Hepatic stellate cell (primary cell): Measurements from ENCODE around the gene PRICKLE1.

Source experiments
- DNase-seq: peaks from one replicate; pipeline ENCODE4 v3.0.0; 2011; ENCODE audit warnings: low spot score

Gene PRICKLE1

GRCh38 chr12:42589465-42590329, at the start of gene PRICKLE1:
TSS of gene PRICKLE1 (minus strand) at chr12:42589746. CDS start at chr12:42472516, 117,230 bp downstream.
- peak; percentile 62 for DNase-seq

- no peak for DNase-seq
Measured at GRCh38 chr12:42638697-42639096, 49.2 kb upstream of the PRICKLE1 start.

GRCh38 chr12:42638011-42638410, 48.5 kb upstream of the PRICKLE1 start:
- no peak for DNase-seq

DNA sequence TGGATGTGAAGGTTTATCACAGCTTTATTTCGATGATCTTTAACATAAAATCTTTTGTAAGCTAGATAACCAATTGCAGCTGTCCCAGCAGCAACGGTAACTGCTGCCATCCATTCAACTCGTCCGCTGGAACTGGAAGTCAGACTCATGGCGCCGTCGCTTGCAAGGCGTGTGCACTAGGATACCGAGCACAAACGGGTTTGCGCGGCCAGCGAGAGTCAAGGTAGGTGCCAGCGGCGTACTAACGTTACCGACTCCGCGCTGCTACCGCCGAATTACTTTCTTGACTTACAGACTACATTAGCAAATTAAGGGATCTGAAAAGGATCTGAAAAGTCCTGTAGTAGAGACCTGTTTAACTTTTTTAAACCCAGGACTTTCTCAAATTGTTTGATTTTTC, 47.4 kb upstream of the PRICKLE1 start:
- no peak for DNase-seq

DNA sequence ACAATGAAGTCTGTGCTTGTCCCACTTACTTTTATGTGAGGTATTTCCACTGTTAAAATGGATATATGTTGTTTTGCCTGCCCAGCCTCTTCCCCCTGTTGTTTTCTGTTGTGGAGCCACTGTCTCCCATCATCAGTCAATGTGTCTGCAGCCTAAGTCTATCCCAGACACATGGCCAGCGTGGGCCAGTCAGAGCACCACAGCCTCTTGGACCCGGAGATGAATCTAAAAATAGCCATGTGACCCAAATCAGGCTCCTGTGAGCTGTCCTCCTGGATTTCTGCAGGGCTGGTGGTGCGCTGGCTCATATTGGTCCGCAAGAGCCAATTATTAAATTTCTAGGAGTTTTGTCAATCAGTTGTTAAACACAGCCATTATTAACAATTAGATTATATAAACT, 44.0 kb upstream of the PRICKLE1 start:
- no peak for DNase-seq

DNA sequence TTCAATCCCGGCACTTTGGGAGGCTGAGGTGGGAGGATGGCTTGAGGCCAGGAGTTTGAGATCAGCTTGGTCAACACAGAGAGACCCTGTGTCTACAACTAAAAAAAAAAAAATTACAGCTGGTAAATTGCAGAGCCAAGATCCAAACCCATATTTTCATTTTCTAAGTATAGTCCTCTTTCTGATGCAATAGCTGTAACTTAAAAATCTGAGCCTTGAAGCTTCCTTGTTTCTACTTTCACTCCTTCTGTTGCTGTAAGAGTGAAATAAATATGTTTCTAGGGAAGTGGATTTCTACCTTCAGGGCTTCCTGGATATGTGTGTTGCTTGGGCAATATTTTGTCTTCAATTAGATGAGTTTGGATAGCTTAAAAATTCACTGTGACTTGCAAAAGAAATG, 42.0 kb upstream of the PRICKLE1 start:
- DNase-seq = no peak

GRCh38 chr12:42630314-42630713, 40.8 kb upstream of the PRICKLE1 start:
- DNase-seq = no peak

DNA sequence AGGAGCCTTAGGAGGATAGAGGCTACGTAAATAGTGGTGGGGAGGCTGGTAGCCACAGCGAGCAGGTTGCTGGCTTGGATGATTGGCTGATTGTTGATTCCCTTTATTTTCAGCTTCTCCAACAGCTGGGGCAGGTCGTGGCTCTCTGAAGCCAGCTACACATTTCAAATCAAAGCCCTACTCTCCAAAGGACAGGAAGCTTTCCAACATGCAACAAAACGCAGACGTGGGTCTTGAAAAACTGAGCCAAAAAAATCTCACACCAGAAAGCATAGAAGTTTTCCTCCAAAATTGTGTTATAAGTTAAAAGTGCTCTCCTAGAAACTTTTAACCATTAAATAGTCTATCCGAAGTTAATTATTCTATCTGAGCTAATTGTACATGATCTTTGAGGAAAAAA, 37.6 kb upstream of the PRICKLE1 start:
- no peak for DNase-seq

DNA sequence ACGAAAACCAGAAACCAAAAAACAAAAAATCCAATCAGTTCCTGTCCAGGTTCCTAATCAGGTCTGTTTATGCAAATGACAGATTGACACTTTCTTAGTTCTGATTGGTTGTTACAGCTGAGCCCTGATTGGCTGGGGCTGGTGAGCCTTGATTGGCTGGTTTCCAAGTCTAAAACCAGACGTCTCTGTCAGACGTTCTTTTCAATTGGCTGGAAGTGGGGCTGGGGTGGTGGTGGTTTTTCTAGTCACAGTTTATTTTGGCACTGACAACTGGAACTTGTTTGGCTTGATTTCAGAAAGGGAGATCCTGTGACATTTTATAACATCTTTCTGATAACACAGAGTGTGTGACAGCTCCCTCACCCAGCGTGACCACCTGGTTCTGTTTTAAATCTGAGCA, 36.1 kb upstream of the PRICKLE1 start:
- DNase-seq = peak; percentile 16

GRCh38 chr12:42617622-42618021, 28.1 kb upstream of the PRICKLE1 start:
- DNase-seq = no peak

- no peak for DNase-seq
Measured at GRCh38 chr12:42615006-42615405, 25.5 kb upstream of the PRICKLE1 start.

DNA sequence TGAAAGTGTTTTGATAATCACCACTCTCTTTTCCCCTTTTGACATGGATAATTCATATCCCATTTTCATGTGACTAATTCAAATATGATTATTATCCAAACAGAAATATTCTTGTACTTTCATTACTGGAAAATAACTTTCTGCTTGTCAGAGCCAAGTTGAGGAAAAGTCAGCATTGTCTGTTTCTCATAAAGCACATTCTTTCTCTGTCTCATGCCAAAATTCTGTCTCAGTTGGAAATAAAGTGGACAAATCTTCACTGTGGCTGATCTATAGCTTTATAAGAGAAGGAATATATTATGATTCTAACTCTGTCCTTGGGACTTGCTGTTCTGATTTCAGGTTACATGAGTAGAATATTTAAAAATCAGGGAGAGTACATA, 22.7 kb upstream of the PRICKLE1 start:
- no peak for DNase-seq

DNA sequence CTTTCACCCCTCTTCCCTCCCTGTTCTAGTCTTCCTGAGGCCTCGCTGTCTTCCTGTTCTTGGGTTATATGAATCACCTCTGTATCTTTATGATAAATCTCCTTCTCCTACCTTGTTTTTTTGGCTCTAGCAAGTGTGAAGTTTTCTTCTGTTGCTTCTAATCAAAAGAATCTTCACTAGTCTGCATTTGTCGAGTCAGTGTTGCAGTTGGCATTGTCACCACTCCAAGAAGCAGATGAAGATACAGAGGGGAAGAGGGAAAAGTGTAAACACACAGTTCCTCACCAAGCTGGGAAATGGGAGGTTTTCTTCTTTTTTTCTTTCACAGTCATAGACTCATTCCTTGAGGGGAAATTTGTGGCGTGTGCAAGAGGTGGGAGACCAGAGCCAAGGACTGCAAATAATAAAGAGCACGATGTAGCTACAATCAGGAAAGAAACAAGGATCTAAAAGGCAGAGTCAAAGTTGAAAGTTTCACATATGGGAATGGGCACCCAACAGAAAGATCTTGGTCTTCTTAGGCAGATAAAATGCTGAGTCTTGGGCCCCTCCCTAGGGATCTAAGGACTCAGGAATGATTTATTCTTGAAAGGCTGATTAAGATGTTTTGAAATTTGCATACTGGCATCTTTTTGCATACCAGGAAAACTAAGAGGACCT, 22.2 kb upstream of the PRICKLE1 start:
- DNase-seq = no peak

DNA sequence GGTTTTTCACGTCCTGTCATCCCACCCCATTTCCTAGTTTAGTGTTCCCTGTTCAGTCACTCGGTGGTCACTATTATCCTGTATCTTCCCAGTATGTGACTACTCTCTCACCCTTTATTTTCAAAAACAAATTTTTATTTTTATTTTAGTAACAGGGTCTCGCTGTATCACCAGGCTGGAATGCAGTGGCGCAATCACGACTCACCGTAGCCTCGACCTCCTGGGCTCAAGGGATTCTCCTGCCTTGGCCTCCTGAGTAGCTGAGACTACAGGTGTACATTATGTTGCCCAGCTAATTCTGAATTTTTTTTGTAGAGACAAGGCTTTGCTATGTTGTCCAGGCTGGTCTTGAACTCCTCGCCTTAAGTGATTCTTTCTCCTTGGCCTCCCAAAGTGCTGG, 20.1 kb upstream of the PRICKLE1 start:
- no peak for DNase-seq

DNA sequence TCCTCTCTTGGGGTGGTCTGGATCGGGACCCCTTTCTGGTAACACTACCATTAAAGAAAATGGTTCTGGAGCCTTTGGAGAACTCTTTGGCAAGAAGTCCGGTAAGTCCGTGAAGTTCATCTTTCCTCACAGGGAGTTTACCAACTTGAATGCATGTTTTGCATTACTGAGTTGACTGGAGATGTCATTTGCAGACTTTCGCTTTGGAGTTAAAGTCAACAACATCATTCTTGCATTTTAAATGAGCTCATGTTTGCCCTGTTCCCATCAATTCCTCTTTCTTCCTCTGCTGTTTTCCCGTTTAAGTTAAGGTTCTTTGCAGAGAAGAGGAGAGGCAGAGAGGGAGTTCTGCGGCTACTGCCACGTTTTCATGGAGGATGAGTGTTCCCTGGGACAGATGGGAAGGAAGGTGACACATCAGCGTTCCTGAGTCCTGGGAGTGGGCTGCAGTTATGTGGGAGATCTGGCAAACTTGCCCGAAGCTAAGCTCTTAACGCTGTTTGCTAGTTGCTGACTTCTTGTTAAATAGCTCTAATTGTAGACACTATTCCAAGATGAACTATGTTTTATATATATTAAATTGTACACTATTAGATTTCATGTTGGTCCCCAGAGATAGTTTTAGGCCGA, 18.8 kb upstream of the PRICKLE1 start:
- DNase-seq = no peak

GRCh38 chr12:42607584-42608058, 18.1 kb upstream of the PRICKLE1 start:
- no peak for DNase-seq

- no peak for DNase-seq
Measured at GRCh38 chr12:42606471-42606870, 16.9 kb upstream of the PRICKLE1 start.

DNA sequence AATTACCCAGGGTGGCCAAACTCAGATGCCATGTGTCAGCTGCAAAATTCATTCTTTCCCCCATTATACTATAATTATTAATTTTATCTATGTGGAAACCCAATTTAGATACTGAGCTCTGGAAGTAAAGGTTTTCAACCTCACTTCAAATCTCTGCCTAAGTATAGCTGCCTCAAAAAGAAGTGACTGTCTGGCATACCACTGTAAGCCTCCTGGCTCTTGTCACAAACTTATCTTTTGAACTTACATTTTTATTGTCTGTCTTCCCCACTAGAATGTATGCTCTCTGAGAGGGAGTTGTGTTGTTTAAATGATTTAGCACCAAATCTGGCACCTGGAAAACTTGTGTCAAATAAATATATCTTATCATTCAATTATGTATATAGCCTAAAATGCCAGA, 16.1 kb upstream of the PRICKLE1 start:
- DNase-seq = no peak

DNA sequence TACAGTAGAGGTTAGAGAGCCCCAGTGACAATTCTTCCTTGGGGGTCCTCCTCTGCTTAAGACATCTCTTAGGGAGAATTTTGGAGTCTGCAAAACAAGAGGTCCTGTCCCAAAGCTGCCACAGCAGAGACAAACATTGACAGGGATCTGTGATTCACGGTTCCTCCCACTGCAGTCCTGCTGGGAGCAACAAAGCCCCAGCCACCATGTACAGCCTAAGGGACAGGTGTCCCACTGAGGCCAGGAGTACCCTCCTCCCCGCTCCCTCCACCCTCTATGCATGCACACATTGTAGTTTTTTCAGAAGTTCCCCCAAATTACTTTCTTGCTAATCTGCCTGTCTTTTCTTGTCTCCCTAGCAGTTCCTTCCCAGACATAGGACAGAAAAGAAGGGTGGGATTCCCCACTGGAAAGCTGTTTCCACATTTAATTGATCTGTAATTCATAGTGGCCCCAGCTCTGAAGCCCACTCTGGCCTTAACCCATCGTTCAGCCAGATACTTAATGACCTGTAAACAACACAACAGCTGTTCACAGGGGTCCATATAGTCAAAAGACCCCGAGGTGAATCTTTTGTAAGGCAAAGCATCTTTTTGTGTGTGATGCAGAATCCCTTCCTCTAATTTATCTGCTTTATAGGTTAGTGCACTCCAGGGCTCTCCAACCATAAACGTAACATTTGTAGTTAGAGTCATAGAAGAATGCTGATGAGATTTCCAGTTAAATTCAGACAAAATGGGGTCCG, 13.9 kb upstream of the PRICKLE1 start:
- DNase-seq = no peak

GRCh38 chr12:42593874-42594273, 4.3 kb upstream of the PRICKLE1 start:
- DNase-seq = no peak

GRCh38 chr12:42590330-42590934, 886 bp upstream of the PRICKLE1 start:
- DNase-seq = no peak
